GM19351 (cell line): ENCODE results near the gene PIRT.

Source experiments
- ATAC-seq: cut with Tn5 transposase; IDR thresholded peaks from one replicate; pipeline ENCODE4 v1.9.1; 2021; ENCODE audit warnings: mild to moderate bottlenecking, moderate library complexity; ENCODE audit not compliant: unreplicated experiment

PIRT gene

GRCh38 chr17:10821770-10822169 is 16.1 kb downstream of the PIRT start:
- no peak for ATAC-seq

GRCh38 chr17:10821054-10821453 is 16.8 kb downstream of the PIRT start:
- ATAC-seq, result no peak

GRCh38 chr17:10815319-10815718 is 22.6 kb downstream of the PIRT start:
- no peak for ATAC-seq

- no peak for ATAC-seq
Observed at GRCh38 chr17:10814075-10814474, 23.8 kb downstream of the PIRT start.

- ATAC-seq, result no peak
Observed at GRCh38 chr17:10812674-10813073, 25.2 kb downstream of the PIRT start.

GRCh38 chr17:10809605-10810004 is 28.3 kb downstream of the PIRT start:
- no peak for ATAC-seq

GRCh38 chr17:10807704-10808128 is 30.2 kb downstream of the PIRT start:
- no peak for ATAC-seq

- ATAC-seq, result no peak
Observed at GRCh38 chr17:10806545-10807262, 31.2 kb downstream of the PIRT start.

- ATAC-seq, result no peak
Observed at GRCh38 chr17:10805911-10806310, 32.0 kb downstream of the PIRT start.

GRCh38 chr17:10804546-10804945 is 33.3 kb downstream of the PIRT start:
- ATAC-seq, result no peak

- ATAC-seq, result no peak
Observed at GRCh38 chr17:10803830-10804475, 33.9 kb downstream of the PIRT start, which contains the start of gene TMEM238L. Gene TMEM238L, minus strand, starts transcription at chr17:10804099. Its CDS starts 136 bp downstream, at chr17:10803963.

- ATAC-seq, result no peak
Observed at GRCh38 chr17:10803350-10803749, 34.5 kb downstream of the PIRT start.

- no peak for ATAC-seq
Observed at GRCh38 chr17:10802496-10803284, 35.2 kb downstream of the PIRT start.

GRCh38 chr17:10799407-10799806 is 38.5 kb downstream of the PIRT start:
- ATAC-seq, result no peak

- ATAC-seq, result no peak
Observed at GRCh38 chr17:10798910-10799309, 39.0 kb downstream of the PIRT start.

- no peak for ATAC-seq
Observed at GRCh38 chr17:10798332-10798749, 39.5 kb downstream of the PIRT start.

- no peak for ATAC-seq
Observed at GRCh38 chr17:10797476-10798328, 40.2 kb downstream of the PIRT start.

GRCh38 chr17:10793816-10794215 is 44.1 kb downstream of the PIRT start:
- ATAC-seq, result no peak

- ATAC-seq, result no peak
Observed at GRCh38 chr17:10793256-10793655, 44.6 kb downstream of the PIRT start.

GRCh38 chr17:10792151-10792550 is 45.7 kb downstream of the PIRT start:
- no peak for ATAC-seq
